ENCODE data around the gene ENPP6. TPM values are rescaled to one million over a fixed set of nuclear protein-coding genes. Genes with fewer than 3 reads are reported as not detected.

ENPP6 gene
- total RNA-seq, 6 donors from 2014 or later: 0.30 to 0.37 (median 0.34) TPM; not detected in 3

DNA sequence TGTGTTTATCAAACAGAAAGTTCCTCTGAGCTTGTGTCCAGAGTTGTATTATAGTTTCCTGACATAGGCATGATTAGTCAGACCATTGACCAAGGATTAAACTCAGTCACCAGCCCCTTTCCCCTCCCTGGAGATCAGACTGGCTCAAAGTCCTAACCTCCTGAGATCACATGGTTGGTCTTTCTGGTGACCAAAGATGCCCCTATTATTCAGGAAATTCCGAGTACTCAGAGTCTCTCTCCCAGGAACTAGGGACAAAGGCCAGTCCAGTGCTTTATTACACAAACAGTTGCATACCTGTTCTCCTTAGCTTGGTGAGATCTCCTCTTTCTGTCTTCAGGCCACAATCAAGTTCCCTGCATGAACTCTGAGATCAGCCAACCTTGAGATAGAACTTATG is 14.5 kb upstream of the ENPP6 start:
- DNase-seq: no peak
- 94 to 100% methylated on average over 1 of the region's 1 CpG for WGBS, 2 donors
- no peak for ATAC-seq (ENCODE audit: low FRiP score in 2 of 2)
- H3K4me1 ChIP-seq: peaks cover 0 to 3% (median 0%) of the 10 kb centered on the region in 4 donors
- H3K9me3 ChIP-seq: no peaks in the 10 kb centered on the region
- H3K27ac ChIP-seq: no peak overlapping the region
- H3K4me3 ChIP-seq: no peak overlapping the region
- no peaks in the 10 kb centered on the region for H3K36me3 ChIP-seq
- TF ChIP-seq EP300 (IDR thresholded peaks at IDR 0.05) (no peak), POLR2A (IDR thresholded peaks at IDR 0.05) (no peak)
- TF ChIP-seq, protein P1, sequence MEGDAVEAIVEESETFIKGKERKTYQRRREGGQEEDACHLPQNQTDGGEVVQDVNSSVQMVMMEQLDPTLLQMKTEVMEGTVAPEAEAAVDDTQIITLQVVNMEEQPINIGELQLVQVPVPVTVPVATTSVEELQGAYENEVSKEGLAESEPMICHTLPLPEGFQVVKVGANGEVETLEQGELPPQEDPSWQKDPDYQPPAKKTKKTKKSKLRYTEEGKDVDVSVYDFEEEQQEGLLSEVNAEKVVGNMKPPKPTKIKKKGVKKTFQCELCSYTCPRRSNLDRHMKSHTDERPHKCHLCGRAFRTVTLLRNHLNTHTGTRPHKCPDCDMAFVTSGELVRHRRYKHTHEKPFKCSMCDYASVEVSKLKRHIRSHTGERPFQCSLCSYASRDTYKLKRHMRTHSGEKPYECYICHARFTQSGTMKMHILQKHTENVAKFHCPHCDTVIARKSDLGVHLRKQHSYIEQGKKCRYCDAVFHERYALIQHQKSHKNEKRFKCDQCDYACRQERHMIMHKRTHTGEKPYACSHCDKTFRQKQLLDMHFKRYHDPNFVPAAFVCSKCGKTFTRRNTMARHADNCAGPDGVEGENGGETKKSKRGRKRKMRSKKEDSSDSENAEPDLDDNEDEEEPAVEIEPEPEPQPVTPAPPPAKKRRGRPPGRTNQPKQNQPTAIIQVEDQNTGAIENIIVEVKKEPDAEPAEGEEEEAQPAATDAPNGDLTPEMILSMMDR (IDR thresholded peaks at IDR 0.05): no peak
- no peaks in the 10 kb centered on the region for H3K27me3 ChIP-seq

DNA sequence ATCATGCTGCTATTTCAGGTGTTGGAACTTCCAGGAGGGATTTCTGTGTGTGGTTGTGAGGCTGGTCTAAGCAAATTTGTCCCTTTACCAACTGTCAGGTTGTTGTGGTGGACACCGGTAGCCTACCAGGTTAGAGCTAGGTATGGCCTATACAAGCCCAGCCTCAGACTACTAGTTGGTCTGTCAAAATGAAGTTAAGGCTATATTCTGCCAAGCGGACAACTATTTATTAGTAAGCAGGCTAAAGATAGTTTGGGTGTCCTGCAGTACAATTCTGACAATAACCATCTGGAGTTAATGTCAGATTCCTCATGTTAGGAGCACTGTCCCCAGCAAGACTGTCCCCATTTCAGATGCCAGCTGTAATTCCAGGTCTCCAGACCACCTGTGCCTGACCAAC is 13.9 kb upstream of the ENPP6 start:
- WGBS, 2 donors: 80 to 87% methylated on average over 2 of the region's 2 CpGs
- Histone ChIP-seq H3K36me3 (no peaks in the 10 kb centered on the region), H3K4me3 (no peak overlapping the region), H3K27ac (no peak overlapping the region), H3K4me1 (peaks cover 0 to 3% (median 0%) of the 10 kb centered on the region in 4 donors), H3K9me3 (no peaks in the 10 kb centered on the region), H3K27me3 (no peaks in the 10 kb centered on the region)
- ATAC-seq (ENCODE audit: low FRiP score in 2 of 2) (no peak), DNase-seq (no peak)
- TF ChIP-seq POLR2A (IDR thresholded peaks at IDR 0.05) (no peak), POLR2AphosphoS5 (IDR thresholded peaks at IDR 0.05) (no peak), EP300 (IDR thresholded peaks at IDR 0.05) (no peak)
- TF ChIP-seq, protein P1 (IDR thresholded peaks at IDR 0.05): no peak

DNA sequence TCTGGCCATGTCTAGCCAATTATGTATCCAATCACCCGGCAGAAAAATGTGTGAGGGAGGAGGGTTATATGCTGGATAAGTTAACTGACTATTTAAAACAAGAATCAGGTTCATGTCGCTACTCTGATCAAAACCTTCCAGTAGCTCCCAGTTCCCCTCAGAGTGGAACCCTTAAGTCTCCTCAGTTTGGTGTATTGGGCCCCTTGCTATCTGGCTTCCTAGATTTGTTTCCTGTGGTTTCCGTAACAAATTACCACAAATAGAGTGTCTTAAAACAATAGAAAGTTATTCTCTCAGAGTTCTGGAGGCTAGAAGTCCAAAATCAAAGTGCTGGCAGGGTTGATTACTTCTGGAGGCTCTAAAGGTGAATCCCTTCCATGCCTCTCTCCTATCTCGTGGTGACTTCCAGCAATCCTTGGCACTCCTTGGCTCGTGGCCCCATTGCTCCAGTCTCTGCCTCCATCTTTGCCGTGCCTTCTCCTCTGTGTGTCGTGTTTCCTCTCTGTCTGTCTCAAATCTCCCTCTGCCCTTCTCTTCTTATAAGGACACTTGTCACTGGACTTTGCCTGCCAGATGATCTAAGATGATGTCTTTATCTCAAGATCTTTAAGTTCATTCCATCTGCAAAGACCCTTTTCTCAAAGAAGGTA is 10.5 kb upstream of the ENPP6 start:
- no peak for TF ChIP-seq POLR2A (IDR thresholded peaks at IDR 0.05)
- TF ChIP-seq EP300 (IDR thresholded peaks at IDR 0.05): no peak
- no peak for TF ChIP-seq POLR2AphosphoS5 (IDR thresholded peaks at IDR 0.05)
- TF ChIP-seq, protein P1 (IDR thresholded peaks at IDR 0.05): no peak
- DNase-seq (no peak), ATAC-seq (ENCODE audit: low FRiP score in 2 of 2) (no peak)
- Histone ChIP-seq H3K9me3 (peaks cover 0 to 4% (median 0%) of the 10 kb centered on the region in 4 donors), H3K36me3 (no peaks in the 10 kb centered on the region), H3K27me3 (no peaks in the 10 kb centered on the region), H3K27ac (no peak overlapping the region), H3K4me1 (peaks cover 0 to 3% (median 0%) of the 10 kb centered on the region in 4 donors), H3K4me3 (no peak overlapping the region)
- 71 to 81% methylated on average over 7 of the region's 7 CpGs for WGBS, 2 donors

DNA sequence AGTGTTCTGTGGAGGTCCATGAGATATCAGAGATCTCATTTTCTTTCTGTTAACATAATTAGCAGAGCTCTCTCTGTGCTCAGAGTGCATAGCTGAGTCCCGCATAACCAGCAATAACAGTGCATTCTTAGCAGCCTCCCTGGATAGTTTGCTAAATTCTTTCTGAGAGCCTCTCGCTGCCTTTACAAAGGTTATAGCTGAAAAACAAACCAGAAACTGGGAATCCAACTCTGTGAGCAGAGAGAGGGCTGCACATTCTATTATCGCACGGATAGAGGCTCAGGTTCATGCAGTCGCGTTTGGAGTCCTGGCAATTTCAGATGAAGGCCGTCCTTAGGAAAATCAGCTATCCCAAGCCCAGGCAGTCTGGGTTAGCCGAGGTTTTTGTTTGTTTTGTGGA is 1.2 kb downstream of the ENPP6 start:
- Histone ChIP-seq H3K4me1 (no peaks in the 10 kb centered on the region), H3K27me3 (no peaks in the 10 kb centered on the region), H3K9me3 (no peaks in the 10 kb centered on the region), H3K4me3 (no peak overlapping the region), H3K27ac (no peak overlapping the region), H3K36me3 (no peaks in the 10 kb centered on the region)
- TF ChIP-seq, protein P1 (IDR thresholded peaks at IDR 0.05): no peak
- no peak for TF ChIP-seq POLR2A (IDR thresholded peaks at IDR 0.05)
- no peak for TF ChIP-seq EP300 (IDR thresholded peaks at IDR 0.05)
- TF ChIP-seq POLR2AphosphoS5 (IDR thresholded peaks at IDR 0.05): no peak
- ATAC-seq (ENCODE audit: low FRiP score in 2 of 2): no peak
- DNase-seq: no peak
- WGBS, 2 donors: 73 to 84% methylated on average over 8 of the region's 8 CpGs

DNA sequence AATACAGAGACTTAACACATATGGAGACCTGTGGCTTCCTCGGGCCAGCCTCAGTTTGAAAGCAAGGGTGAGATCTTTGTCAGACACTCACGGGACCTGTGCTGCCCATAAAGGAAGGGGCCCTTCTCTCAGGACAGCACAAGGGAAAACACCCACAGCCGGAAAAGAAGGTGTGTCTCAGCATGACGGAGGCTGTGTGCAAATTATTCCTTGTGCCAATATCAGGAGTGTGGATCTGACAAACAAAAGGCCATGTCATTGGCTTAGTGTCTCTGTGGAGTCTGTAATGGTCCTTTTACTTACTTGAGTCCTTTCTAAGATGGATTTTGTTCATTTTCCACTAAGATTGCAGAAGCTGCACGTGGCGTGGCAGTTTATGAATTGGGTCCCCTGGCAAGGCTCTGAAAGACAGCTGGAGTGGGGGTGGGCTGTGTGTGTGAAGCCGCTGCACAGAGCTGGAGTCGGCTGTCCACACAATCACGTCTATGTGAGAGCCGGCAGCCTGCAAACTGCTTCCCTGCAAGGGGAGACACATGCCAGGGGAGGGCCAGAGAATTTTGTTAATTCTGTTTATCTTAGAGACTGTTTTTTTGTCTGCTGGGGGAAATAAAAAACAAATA is 1.9 kb downstream of the ENPP6 start:
- Histone ChIP-seq H3K9me3 (no peaks in the 10 kb centered on the region), H3K27ac (no peak overlapping the region), H3K4me1 (no peaks in the 10 kb centered on the region), H3K36me3 (no peaks in the 10 kb centered on the region), H3K27me3 (no peaks in the 10 kb centered on the region), H3K4me3 (no peak overlapping the region)
- DNase-seq: no peak
- WGBS, 2 donors: 57 to 58% methylated on average over 10 of the region's 10 CpGs
- TF ChIP-seq EP300 (IDR thresholded peaks at IDR 0.05): no peak
- TF ChIP-seq, protein P1 (IDR thresholded peaks at IDR 0.05): no peak
- no peak for TF ChIP-seq POLR2A (IDR thresholded peaks at IDR 0.05)
- TF ChIP-seq POLR2AphosphoS5 (IDR thresholded peaks at IDR 0.05): no peak
- no peak for ATAC-seq (ENCODE audit: low FRiP score in 2 of 2)

All from upper lobe of left lung (tissue), 6 donors.